A549 (cell line): ENCODE measurements around the gene TAF15. TPM values are rescaled to one million over a fixed set of nuclear protein-coding genes. Genes with fewer than 3 reads are reported as not detected.

Source experiments
- ATAC-seq, 2 experiments: fragments of 200-7000 bp in 1 of 2; fragments of >200 bp in 1 of 2; cut with Nextera tagmentation in 1 of 2; cut with Tn5 transposase in 1 of 2; 3 replicates each; pipeline versions ENCODE4 v1.8.0 to v1.9.1; 2018 to 2020; ENCODE audit warnings: mild to moderate bottlenecking in 1 of 2, moderate library complexity in 1 of 2
- CTCF ChIA-PET: fragments of 300-600 bp; sonication (Branson Sonifier 250); formaldehyde crosslinking; extraction: SDS; loops from one replicate; lab custom pipeline; 2021; ENCODE audit warnings: antibody characterized with exemption, inconsistent platforms; lab: Yijun Ruan, JAX
- POLR2A ChIA-PET: fragments of 350-600 bp; formaldehyde crosslinking; extraction: SDS; loops from one replicate; lab custom pipeline; 2021; ENCODE audit warnings: antibody characterized with exemption, inconsistent platforms; lab: Yijun Ruan, JAX
- DNase-seq, 2 experiments: peaks; one replicate each; pipeline versions ENCODE4 v3.0.0 to v3.0.0-alpha.2; 2011 to 2016; ENCODE audit warnings: low read depth in 1 of 2, low spot score in 1 of 2
- FAIRE-seq: peaks from 2 replicates; lab custom pipeline; 2011; peaks lifted over from hg19 to GRCh38; lab: Jason Lieb, UNC
- H3K27ac ChIP-seq, 2 experiments: fragments of >200 bp; sonication (Bioruptor Twin); formaldehyde crosslinking; 3 replicates each; pipeline ENCODE4 v1.5.1; 2016 to 2017
- H3K4me1 ChIP-seq: fragments of >200 bp; sonication (Bioruptor Twin); formaldehyde crosslinking; 3 replicates; pipeline ENCODE4 v1.6.1; 2016
- H3K4me2 ChIP-seq: fragments of >200 bp; sonication (Bioruptor Twin); formaldehyde crosslinking; 3 replicates; pipeline ENCODE4 v1.6.1; 2016
- H3K4me3 ChIP-seq: fragments of >200 bp; sonication (Bioruptor Twin); formaldehyde crosslinking; 3 replicates; pipeline ENCODE4 v1.5.1; 2016
- H3K9me3 ChIP-seq: fragments of >200 bp; sonication (Bioruptor Twin); formaldehyde crosslinking; 3 replicates; pipeline ENCODE4 v1.6.1; 2016
- CBX2 ChIP-seq: fragments of 200-600 bp; sonication (generic); IDR thresholded peaks from 2 replicates; pipeline ENCODE4 v1.6.1; 2016; ENCODE audit warnings: low read depth, mild to moderate bottlenecking, borderline replicate concordance
- CHD2 ChIP-seq: fragments of 150-350 bp; IDR thresholded peaks from 2 replicates; pipeline ENCODE4 v1.6.1; 2014; ENCODE audit warnings: low read length; ENCODE audit not compliant: partially characterized antibody
- EHMT2 ChIP-seq: fragments of 200-600 bp; sonication (generic); IDR thresholded peaks from 2 replicates; pipeline ENCODE4 v1.6.1; 2016; ENCODE audit warnings: antibody characterized with exemption, low read depth, mild to moderate bottlenecking, moderate library complexity
- JUN ChIP-seq, 2 experiments: fragments of >200 bp; sonication (Bioruptor Twin); formaldehyde crosslinking; IDR thresholded peaks; 2 replicates in 1 of 2; 3 replicates in 1 of 2; pipeline ENCODE4 v1.6.1; 2016 to 2017
- JUNB ChIP-seq: fragments of >200 bp; sonication (Bioruptor Twin); formaldehyde crosslinking; IDR thresholded peaks from 2 replicates; pipeline ENCODE4 v1.6.1; 2016
- KDM1A ChIP-seq: fragments of 200-600 bp; sonication (generic); IDR thresholded peaks from 2 replicates; pipeline ENCODE4 v1.6.1; 2016; ENCODE audit warnings: low read depth, mild to moderate bottlenecking
- MYC ChIP-seq: IDR thresholded peaks from 2 replicates; pipeline ENCODE4 v1.6.1; 2012; ENCODE audit warnings: mild to moderate bottlenecking, inconsistent platforms, low read length, improper control_type of control experiment, borderline replicate concordance
- NFE2L2 ChIP-seq: fragments of 150-350 bp; conservative IDR thresholded peaks from 2 replicates; pipeline ENCODE4 v1.6.1; 2014; ENCODE audit warnings: low read length
- POLR2A ChIP-seq: IDR thresholded peaks from 2 replicates; pipeline ENCODE4 v1.6.1; 2012; ENCODE audit warnings: mild to moderate bottlenecking, low read length
- RAD21 ChIP-seq, 2 experiments: fragments of >200 bp in 1 of 2; sonication (Bioruptor Twin) in 1 of 2; formaldehyde crosslinking in 1 of 2; IDR thresholded peaks in 1 of 2; conservative IDR thresholded peaks in 1 of 2; 2 replicates in 1 of 2; 3 replicates in 1 of 2; pipeline ENCODE4 v1.6.1; 2012 to 2018; ENCODE audit warnings: inconsistent platforms in 1 of 2
- RARB ChIP-seq: fragments of 250-450 bp; sonication (Bioruptor Pico); IDR thresholded peaks from 2 replicates; pipeline ENCODE4 v1.8.0; 2021; ENCODE audit warnings: mild to moderate bottlenecking, moderate library complexity
- RFX5 ChIP-seq: fragments of 450-650 bp; IDR thresholded peaks from 2 replicates; pipeline ENCODE4 v1.7.1; 2014; ENCODE audit warnings: antibody characterized with exemption, mild to moderate bottlenecking, moderate library complexity
- RNF2 ChIP-seq: fragments of 200-600 bp; sonication (generic); IDR thresholded peaks from 2 replicates; pipeline ENCODE4 v1.6.1; 2016; ENCODE audit warnings: low read depth, mild to moderate bottlenecking, antibody characterized with exemption, moderate library complexity, borderline replicate concordance
- SMC3 ChIP-seq: fragments of >200 bp; sonication (Bioruptor Twin); formaldehyde crosslinking; IDR thresholded peaks from 3 replicates; pipeline ENCODE4 v1.6.1; 2018; ENCODE audit warnings: inconsistent platforms
- WGBS: methylation state at CpG from one replicate; pipeline ENCODE4 v1.1.6; 2017; ENCODE audit errors: missing lambda C conversion rate; 5-methylcytosine and 5-hydroxymethylcytosine counted together
- polyA plus RNA-seq, 4 experiments: library from polyadenylated mRNA; depleted of rRNA in 3 of 4; stranded (reverse); fragments of >200 nt; fragmentation: RNase III in 1 of 4; extraction: RNeasy Plus Mini Kit Qiagen cat#74134 plus additional on column Dnase treatment in 1 of 4; gene quantifications; 2 replicates in 3 of 4; 3 replicates in 1 of 4; pipeline ENCODE4 v1.2.3, GENCODE V29; 2011 to 2017
- TF ChIP-seq, protein P1 (sequence below): fragments of 150-350 bp; IDR thresholded peaks from 2 replicates; pipeline ENCODE4 v1.6.1; 2014; ENCODE audit warnings: low read depth, mild to moderate bottlenecking, low read length
- TF ChIP-seq, protein P2 (sequence below): fragments of >200 bp; sonication (Bioruptor Twin); formaldehyde crosslinking; IDR thresholded peaks from 3 replicates; pipeline ENCODE4 v1.5.1; 2016
- TF ChIP-seq, protein P3 (sequence below): IDR thresholded peaks from 2 replicates; pipeline ENCODE4 v1.6.1; 2012
- TF ChIP-seq, protein P4 (sequence below): fragments of 250-450 bp; sonication (Bioruptor Pico); IDR thresholded peaks from 2 replicates; pipeline ENCODE4 v1.5.0; 2021; ENCODE audit warnings: mild to moderate bottlenecking, moderate library complexity, borderline replicate concordance
- TF ChIP-seq, protein P5 (sequence below): IDR thresholded peaks from 2 replicates; pipeline ENCODE4 v1.6.1; 2012; ENCODE audit warnings: low read depth, borderline replicate concordance
- TF ChIP-seq, protein P6 (sequence below): fragments of 450-650 bp; IDR thresholded peaks from 2 replicates; pipeline ENCODE4 v1.6.1; 2014; ENCODE audit warnings: antibody characterized with exemption

The TAF15 gene
- polyA plus RNA-seq, 2 of the 4 experiments (the other 2 are of a cell fraction) = 130 to 544 TPM

DNA sequence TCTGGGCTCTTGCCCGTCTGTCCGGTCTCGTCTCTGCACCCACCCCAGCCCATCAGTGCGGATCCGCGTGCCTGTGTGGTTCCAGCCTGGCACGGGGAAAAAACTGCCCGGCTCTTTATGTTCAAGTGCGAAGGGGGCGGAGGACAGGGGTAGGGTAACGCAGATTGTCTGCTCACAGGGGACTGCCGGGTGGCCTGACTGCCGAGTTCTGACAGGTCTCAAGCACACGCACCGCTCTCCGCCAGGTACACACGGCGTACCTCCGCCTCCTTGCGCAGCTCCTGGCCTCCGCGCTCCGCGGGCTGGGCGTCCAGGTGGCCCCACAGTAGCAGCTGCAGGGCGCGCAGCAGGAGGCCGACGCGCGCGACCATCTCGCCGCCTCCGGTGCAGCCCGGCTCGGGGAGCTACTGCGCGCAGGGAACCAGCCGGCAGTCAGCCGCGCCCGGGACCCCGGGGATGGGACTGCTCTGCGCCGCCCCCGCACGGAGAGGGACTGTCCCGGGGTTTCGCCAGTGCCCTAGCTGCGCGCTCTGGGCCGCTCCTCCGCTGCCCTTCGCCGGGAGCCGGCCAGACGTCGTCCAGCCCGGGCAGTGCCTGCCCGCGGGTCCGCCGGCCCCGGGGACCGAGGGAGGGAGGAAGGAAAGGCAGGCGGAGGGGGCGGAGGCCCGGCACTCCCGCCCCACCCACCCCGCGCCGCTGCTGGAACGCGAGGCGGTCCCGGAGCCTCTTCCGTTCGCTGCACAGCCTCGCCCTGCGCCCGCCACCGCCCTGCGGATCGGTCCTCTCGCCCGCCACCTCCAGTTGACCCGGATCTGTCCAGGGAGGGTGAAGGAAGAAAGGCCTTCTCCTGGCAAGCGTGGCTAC is 14.0 kb upstream of the TAF15 start, which contains the start of gene MMP28:
Gene MMP28 (minus strand): TSS at position 635 of the 864 bp plus-strand sequence. CDS start 264 bp downstream, at position 371.
- peak within 1 kb of the TSS; percentile 74 to 90 for H3K27ac ChIP-seq
- POLR2A ChIA-PET = interaction anchor here (0.5 to 1.7 kb wide), 3 partner anchors 14 to 56 kb away, joined by 3 to 6 read pairs (median 5); partner anchors contain the start of gene TAF15
- no peaks in the 10 kb centered on the region for H3K9me3 ChIP-seq

More for the DNA sequence above, 14.0 kb upstream of the TAF15 start, which contains the start of gene MMP28:
- Histone ChIP-seq H3K4me2 (peak within 1 kb of the TSS; percentile 88), H3K4me3 (peak within 1 kb of the TSS; percentile 56), H3K4me1 (peaks cover 19% of the 10 kb centered on the region)
- CTCF ChIA-PET = interaction anchor here (10.3 to 30.3 kb wide), 2 partner anchors 12 to 27 kb away, joined by 170 to 2039 read pairs; partner anchors contain the start of genes C17orf50, GAS2L2 and TAF15
- no peak for TF ChIP-seq RAD21 (conservative IDR thresholded peaks at IDR 0.05 in 1 of 2, IDR thresholded peaks at IDR 0.05 in 1 of 2)
- TF ChIP-seq, protein P1, sequence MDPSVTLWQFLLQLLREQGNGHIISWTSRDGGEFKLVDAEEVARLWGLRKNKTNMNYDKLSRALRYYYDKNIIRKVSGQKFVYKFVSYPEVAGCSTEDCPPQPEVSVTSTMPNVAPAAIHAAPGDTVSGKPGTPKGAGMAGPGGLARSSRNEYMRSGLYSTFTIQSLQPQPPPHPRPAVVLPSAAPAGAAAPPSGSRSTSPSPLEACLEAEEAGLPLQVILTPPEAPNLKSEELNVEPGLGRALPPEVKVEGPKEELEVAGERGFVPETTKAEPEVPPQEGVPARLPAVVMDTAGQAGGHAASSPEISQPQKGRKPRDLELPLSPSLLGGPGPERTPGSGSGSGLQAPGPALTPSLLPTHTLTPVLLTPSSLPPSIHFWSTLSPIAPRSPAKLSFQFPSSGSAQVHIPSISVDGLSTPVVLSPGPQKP = no peak
- TF ChIP-seq MYC = no peak
- no peak for TF ChIP-seq EHMT2
- no peak for TF ChIP-seq RARB
- TF ChIP-seq, protein P2, sequence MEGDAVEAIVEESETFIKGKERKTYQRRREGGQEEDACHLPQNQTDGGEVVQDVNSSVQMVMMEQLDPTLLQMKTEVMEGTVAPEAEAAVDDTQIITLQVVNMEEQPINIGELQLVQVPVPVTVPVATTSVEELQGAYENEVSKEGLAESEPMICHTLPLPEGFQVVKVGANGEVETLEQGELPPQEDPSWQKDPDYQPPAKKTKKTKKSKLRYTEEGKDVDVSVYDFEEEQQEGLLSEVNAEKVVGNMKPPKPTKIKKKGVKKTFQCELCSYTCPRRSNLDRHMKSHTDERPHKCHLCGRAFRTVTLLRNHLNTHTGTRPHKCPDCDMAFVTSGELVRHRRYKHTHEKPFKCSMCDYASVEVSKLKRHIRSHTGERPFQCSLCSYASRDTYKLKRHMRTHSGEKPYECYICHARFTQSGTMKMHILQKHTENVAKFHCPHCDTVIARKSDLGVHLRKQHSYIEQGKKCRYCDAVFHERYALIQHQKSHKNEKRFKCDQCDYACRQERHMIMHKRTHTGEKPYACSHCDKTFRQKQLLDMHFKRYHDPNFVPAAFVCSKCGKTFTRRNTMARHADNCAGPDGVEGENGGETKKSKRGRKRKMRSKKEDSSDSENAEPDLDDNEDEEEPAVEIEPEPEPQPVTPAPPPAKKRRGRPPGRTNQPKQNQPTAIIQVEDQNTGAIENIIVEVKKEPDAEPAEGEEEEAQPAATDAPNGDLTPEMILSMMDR = no peak
- TF ChIP-seq, protein P3, sequence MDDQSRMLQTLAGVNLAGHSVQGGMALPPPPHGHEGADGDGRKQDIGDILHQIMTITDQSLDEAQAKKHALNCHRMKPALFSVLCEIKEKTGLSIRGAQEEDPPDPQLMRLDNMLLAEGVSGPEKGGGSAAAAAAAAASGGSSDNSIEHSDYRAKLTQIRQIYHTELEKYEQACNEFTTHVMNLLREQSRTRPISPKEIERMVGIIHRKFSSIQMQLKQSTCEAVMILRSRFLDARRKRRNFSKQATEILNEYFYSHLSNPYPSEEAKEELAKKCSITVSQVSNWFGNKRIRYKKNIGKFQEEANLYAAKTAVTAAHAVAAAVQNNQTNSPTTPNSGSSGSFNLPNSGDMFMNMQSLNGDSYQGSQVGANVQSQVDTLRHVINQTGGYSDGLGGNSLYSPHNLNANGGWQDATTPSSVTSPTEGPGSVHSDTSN = no peak
- TF ChIP-seq SMC3 = 0 out of 3 replicates have a peak, but pooled peaks have one; percentile 11
- TF ChIP-seq, protein P4, sequence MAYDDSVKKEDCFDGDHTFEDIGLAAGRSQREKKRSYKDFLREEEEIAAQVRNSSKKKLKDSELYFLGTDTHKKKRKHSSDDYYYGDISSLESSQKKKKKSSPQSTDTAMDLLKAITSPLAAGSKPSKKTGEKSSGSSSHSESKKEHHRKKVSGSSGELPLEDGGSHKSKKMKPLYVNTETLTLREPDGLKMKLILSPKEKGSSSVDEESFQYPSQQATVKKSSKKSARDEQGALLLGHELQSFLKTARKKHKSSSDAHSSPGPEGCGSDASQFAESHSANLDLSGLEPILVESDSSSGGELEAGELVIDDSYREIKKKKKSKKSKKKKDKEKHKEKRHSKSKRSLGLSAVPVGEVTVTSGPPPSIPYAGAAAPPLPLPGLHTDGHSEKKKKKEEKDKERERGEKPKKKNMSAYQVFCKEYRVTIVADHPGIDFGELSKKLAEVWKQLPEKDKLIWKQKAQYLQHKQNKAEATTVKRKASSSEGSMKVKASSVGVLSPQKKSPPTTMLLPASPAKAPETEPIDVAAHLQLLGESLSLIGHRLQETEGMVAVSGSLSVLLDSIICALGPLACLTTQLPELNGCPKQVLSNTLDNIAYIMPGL (CRISPR knock-in tag) = no peak
- peak in 1 of 2 experiments; percentile 33; a peak in 1 of 5 replicates for TF ChIP-seq JUN (IDR thresholded peaks at IDR 0.05)
- no peak for TF ChIP-seq KDM1A
- TF ChIP-seq RFX5 = no peak
- peak; percentile 43 for TF ChIP-seq POLR2A
- no peak for TF ChIP-seq JUNB
- TF ChIP-seq CHD2 = no peak
- TF ChIP-seq NFE2L2 = no peak
- TF ChIP-seq, protein P5, sequence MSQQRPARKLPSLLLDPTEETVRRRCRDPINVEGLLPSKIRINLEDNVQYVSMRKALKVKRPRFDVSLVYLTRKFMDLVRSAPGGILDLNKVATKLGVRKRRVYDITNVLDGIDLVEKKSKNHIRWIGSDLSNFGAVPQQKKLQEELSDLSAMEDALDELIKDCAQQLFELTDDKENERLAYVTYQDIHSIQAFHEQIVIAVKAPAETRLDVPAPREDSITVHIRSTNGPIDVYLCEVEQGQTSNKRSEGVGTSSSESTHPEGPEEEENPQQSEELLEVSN = peak; percentile 62; the same call in 1 of the 2 replicates
- TF ChIP-seq, protein P6, sequence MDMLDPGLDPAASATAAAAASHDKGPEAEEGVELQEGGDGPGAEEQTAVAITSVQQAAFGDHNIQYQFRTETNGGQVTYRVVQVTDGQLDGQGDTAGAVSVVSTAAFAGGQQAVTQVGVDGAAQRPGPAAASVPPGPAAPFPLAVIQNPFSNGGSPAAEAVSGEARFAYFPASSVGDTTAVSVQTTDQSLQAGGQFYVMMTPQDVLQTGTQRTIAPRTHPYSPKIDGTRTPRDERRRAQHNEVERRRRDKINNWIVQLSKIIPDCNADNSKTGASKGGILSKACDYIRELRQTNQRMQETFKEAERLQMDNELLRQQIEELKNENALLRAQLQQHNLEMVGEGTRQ = no peak
- TF ChIP-seq RNF2 = no peak
- TF ChIP-seq CBX2 = no peak
- FAIRE-seq (no peak), ATAC-seq (peak; percentile 83 to 86), DNase-seq (peak; percentile 52 to 70)
- 28% methylated on average over 36 of the region's 89 CpGs for whole genome bisulfite sequencing
